Activated CD4-positive, alpha-beta memory T cell treated with anti-CD3 and anti-CD28 coated beads for 36 hours (primary cell): ENCODE data around the gene EVX1. TPM values are rescaled to one million over a fixed set of nuclear protein-coding genes. Genes with fewer than 3 reads are reported as not detected.

Experiments used
- CTCF ChIA-PET: fragments of 350-600 bp; sonication (Branson Sonifier 250); formaldehyde crosslinking; loops from one replicate; lab custom pipeline; 2021; ENCODE audit warnings: antibody characterized with exemption, inconsistent platforms; lab: Charles Lee
- POLR2A ChIA-PET: fragments of 350-600 bp; sonication (Branson Sonifier 250); formaldehyde crosslinking; loops from one replicate; lab custom pipeline; 2021; ENCODE audit warnings: antibody characterized with exemption; lab: Charles Lee
- DNase-seq: peaks from one replicate; pipeline ENCODE4 v3.0.0-alpha.2; 2020
- H3K27ac Mint-ChIP-seq: one replicate; pipeline ENCODE4 v1.8.0; 2021; ENCODE audit warnings: mixed read lengths
- H3K27me3 Mint-ChIP-seq: one replicate; pipeline ENCODE4 v1.8.0; 2021; ENCODE audit warnings: mixed read lengths
- H3K36me3 Mint-ChIP-seq: one replicate; pipeline ENCODE4 v1.8.0; 2021; ENCODE audit warnings: mixed read lengths
- H3K4me1 Mint-ChIP-seq: one replicate; pipeline ENCODE4 v1.8.0; 2021; ENCODE audit warnings: low read depth, mixed read lengths
- H3K4me3 Mint-ChIP-seq: one replicate; pipeline ENCODE4 v1.8.0; 2021; ENCODE audit warnings: mild to moderate bottlenecking, mixed read lengths
- H3K9me3 Mint-ChIP-seq: one replicate; pipeline ENCODE4 v1.8.0; 2021; ENCODE audit warnings: mixed read lengths
- intact Hi-C: fragments of 100-400 bp; cut with micrococcal nuclease; formaldehyde crosslinking; loops from one replicate; pipeline ENCODE4 v1.15.1; 2023
- total RNA-seq, 2 experiments: library from RNA; stranded (reverse); gene quantifications; one replicate each; pipeline ENCODE4 v1.2.3, GENCODE V29; 2021

EVX1 gene
- total RNA-seq, 2 experiments from 2014 or later, result not detected

DNA sequence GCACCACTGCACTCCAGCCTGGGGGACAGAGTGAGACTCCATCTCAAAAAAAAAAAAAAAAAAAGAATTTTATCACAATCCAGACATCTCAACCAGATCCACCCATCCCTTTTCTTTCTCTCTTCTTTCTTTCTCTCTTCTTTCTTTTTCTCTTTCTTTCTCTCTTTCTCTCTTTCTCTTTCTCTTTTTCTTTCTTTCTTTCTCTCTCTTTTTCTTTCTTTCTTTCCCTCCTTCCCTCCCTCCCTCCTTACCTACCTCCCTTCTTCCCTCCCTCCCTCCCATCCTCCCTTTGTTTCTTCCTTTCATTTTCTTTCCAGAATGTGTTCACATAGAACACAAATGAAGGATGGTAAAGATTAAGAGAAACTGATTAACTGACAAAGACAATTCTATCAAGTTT is 24.7 kb upstream of the EVX1 start:
- intact Hi-C loops, result no loop called here
- no peaks in the 10 kb centered on the region for H3K9me3 Mint-ChIP-seq
- H3K4me1 Mint-ChIP-seq, result peaks cover 4% of the 10 kb centered on the region
- no peaks in the 10 kb centered on the region for H3K36me3 Mint-ChIP-seq
- CTCF ChIA-PET, result interaction anchor here (0.7 to 1.2 kb wide), 3 partner anchors 8 to 68 kb away, joined by 3 to 5 read pairs (median 4); no protein-coding TSS in a partner anchor
- POLR2A ChIA-PET, result no interaction called here
- no peak overlapping the region for H3K4me3 Mint-ChIP-seq
- H3K27ac Mint-ChIP-seq, result no peak overlapping the region
- peaks cover 65% of the 10 kb centered on the region for H3K27me3 Mint-ChIP-seq
- DNase-seq, result no peak

GRCh38 chr7:27219821-27220220 is 22.8 kb upstream of the EVX1 start:
- ChIA-PET CTCF (no interaction called here), POLR2A (no interaction called here)
- intact Hi-C loops, result no loop called here
- DNase-seq, result no peak
- Mint-ChIP-seq H3K4me1 (peaks cover 3% of the 10 kb centered on the region), H3K9me3 (no peaks in the 10 kb centered on the region), H3K36me3 (no peaks in the 10 kb centered on the region), H3K27ac (no peak overlapping the region), H3K4me3 (no peak overlapping the region), H3K27me3 (peaks cover 59% of the 10 kb centered on the region)

GRCh38 chr7:27220440-27220955 is 22.1 kb upstream of the EVX1 start:
- Mint-ChIP-seq H3K4me3 (no peak overlapping the region), H3K27me3 (peaks cover 60% of the 10 kb centered on the region), H3K4me1 (peaks cover 5% of the 10 kb centered on the region), H3K9me3 (no peaks in the 10 kb centered on the region), H3K27ac (no peak overlapping the region), H3K36me3 (no peaks in the 10 kb centered on the region)
- ChIA-PET POLR2A (interaction anchor here (0.6 kb wide), 1 partner anchor 8 kb away, joined by 3 read pairs; no protein-coding TSS in a partner anchor), CTCF (no interaction called here)
- DNase-seq, result no peak
- intact Hi-C loops, result no loop called here

DNA sequence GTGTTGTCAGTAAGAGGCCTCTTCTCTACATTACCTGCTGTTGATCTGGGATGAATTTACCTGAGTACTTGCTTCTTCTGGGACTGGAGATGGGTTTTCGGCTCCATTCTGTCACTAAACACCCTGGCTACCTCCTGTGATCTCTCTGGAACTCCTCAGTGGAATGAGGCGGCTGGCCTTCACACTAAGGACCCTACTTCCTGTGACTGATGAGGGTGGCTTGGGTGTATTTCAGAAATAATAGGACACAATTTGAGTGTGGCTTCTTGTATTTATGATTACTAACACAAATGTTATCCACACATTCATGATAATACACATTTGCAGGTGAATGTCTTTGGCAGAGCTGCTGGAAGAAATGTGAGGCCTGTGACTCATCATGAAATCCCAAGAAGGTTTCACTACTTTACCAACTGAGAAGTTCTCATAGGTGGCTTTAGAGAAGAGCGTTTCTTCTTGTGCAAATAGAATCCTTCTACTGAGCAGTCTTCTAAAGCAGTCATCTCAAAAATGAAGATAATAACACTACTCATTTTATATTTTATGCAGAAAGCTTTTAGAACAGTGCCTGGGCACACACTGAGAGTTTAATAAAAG is 21.3 kb upstream of the EVX1 start:
- Mint-ChIP-seq H3K27ac (no peak overlapping the region), H3K9me3 (no peaks in the 10 kb centered on the region), H3K36me3 (no peaks in the 10 kb centered on the region), H3K27me3 (peaks cover 55% of the 10 kb centered on the region), H3K4me3 (no peak overlapping the region), H3K4me1 (peaks cover 5% of the 10 kb centered on the region)
- POLR2A ChIA-PET, result no interaction called here
- DNase-seq, result no peak
- CTCF ChIA-PET, result no interaction called here
- intact Hi-C loops, result no loop called here

- H3K4me1 Mint-ChIP-seq, result peaks cover 5% of the 10 kb centered on the region
- intact Hi-C loops, result loop anchor here (2.0 kb wide), 1 partner anchor 13 kb away; no protein-coding TSS in a partner anchor
- POLR2A ChIA-PET, result no interaction called here
Observed at GRCh38 chr7:27223941-27224575, 18.5 kb upstream of the EVX1 start.

DNA sequence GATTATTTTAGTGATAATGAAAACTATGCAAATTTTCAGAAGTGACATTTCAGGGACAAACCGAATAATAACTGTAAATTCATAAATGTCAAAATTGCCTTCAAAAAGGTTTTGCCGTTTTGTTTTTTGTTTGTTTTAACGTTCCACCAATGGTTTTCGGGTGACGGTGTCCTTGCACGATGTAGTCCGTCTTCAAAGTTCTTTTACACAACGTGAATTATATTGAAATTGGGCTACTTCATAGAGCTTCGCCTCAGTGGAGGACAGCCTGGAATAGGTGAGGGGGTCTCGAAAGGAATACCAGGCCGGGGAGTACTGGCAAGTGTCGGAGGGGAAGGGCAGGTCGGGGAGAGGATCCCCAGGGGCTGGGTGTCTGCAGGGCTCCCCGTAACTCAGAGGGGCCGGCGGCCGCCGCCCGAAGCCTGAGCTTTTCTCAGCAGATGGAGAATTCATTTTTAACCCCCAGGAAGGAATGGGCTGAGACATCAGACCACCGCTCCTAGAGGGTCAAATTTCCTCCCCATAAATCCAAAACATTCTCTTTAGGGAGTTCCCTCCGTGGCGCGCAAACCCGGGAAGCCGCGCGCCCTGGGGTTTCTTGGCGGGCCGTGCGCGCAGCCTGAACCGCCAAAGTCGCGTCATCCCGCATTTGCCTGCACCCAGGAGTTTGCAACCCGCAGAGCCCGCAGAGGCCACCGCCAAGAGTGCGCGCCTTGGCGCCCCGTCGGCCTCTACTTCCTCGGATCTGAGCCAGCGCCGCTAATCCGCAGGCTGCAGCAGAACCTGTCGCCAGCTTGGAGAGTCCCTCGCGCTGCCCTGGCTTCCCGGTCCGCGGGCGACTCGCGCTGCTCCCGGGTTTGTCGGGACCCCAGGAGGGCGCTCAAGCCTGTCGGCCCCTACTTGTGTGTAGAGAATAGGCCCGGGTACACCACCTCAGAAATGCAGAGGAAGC is 17.3 kb upstream of the EVX1 start:
- Mint-ChIP-seq H3K9me3 (no peaks in the 10 kb centered on the region), H3K4me3 (no peak overlapping the region), H3K27me3 (peaks cover 48% of the 10 kb centered on the region), H3K36me3 (no peaks in the 10 kb centered on the region), H3K27ac (no peak overlapping the region), H3K4me1 (peaks cover 5% of the 10 kb centered on the region)
- no peak for DNase-seq
- CTCF ChIA-PET, result interaction anchor here (0.6 kb wide), 1 partner anchor 397 kb away, joined by 3 read pairs; no protein-coding TSS in a partner anchor
- POLR2A ChIA-PET, result no interaction called here
- intact Hi-C loops, result no loop called here

More at GRCh38 chr7:27223941-27224575, 18.5 kb upstream of the EVX1 start:
- CTCF ChIA-PET, result no interaction called here
- no peak for DNase-seq
- Mint-ChIP-seq H3K27ac (no peak overlapping the region), H3K36me3 (no peaks in the 10 kb centered on the region), H3K4me3 (no peak overlapping the region), H3K27me3 (peaks cover 57% of the 10 kb centered on the region), H3K9me3 (no peaks in the 10 kb centered on the region)

- DNase-seq, result no peak
- ChIA-PET POLR2A (no interaction called here), CTCF (interaction anchor here (2.2 kb wide), 1 partner anchor 33 kb away, joined by 5 read pairs; no protein-coding TSS in a partner anchor)
- no peak overlapping the region for H3K27ac Mint-ChIP-seq
- no peaks in the 10 kb centered on the region for H3K9me3 Mint-ChIP-seq
- intact Hi-C loops, result no loop called here
- H3K36me3 Mint-ChIP-seq, result no peaks in the 10 kb centered on the region
- peaks cover 33% of the 10 kb centered on the region for H3K27me3 Mint-ChIP-seq
- H3K4me1 Mint-ChIP-seq, result peaks cover 2% of the 10 kb centered on the region
- H3K4me3 Mint-ChIP-seq, result no peak overlapping the region
Observed at GRCh38 chr7:27229448-27229847, 13.2 kb upstream of the EVX1 start.

DNA sequence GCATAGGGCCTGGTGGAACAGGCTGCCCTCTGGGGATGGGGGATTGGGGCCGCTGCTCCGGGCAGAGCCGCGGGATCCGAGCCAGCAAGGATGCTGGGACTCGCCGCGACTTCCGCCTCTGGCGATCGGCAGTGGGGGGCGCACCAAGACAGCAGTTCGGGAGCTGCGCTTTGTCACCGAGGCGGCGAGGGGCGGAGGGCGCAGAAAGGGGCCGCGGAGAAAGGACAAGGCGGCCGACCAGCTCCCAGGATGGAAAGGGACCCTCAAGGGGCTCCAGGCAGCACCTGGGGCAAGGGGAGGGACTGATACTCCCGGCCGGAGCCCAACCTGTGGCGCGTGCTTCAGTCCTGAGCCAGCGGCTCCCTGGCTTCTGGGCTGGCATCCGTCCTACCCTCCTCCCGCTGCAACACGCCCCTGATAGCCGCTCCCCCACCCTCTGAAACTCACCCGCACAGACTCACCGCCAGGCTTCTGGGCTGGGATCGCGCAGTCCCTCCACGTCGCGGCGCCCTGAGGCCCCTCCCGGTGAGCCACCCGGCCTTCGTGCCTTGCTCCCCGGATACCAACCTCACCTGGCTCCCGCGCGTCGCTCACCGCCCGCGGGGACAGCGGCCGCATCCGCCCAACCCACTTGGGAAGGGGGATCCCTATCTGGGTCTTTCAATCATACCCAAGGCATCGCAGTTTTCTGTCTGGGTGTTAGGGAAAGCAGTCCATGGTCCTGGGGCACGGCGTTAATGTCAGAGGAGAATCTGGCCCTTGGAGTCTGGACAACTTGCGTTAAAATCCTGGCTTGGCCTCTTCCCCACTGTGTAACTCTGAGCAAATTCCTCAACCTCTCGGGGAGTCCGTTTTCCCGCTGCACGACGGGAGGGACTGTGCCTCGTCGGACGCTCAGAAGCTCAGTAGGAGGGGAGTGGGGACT is 7.0 kb upstream of the EVX1 start:
- no peaks in the 10 kb centered on the region for H3K36me3 Mint-ChIP-seq
- H3K4me3 Mint-ChIP-seq, result no peak overlapping the region
- POLR2A ChIA-PET, result no interaction called here
- H3K27me3 Mint-ChIP-seq, result peaks cover 60% of the 10 kb centered on the region
- DNase-seq, result peak; percentile 32
- peaks cover 11% of the 10 kb centered on the region for H3K4me1 Mint-ChIP-seq
- no peaks in the 10 kb centered on the region for H3K9me3 Mint-ChIP-seq
- intact Hi-C loops, result loop anchor here (2.0 kb wide), 1 partner anchor 13 kb away; no protein-coding TSS in a partner anchor
- no peak overlapping the region for H3K27ac Mint-ChIP-seq
- CTCF ChIA-PET, result interaction anchor here (0.8 kb wide), 1 partner anchor 25 kb away, joined by 3 read pairs; no protein-coding TSS in a partner anchor

DNA sequence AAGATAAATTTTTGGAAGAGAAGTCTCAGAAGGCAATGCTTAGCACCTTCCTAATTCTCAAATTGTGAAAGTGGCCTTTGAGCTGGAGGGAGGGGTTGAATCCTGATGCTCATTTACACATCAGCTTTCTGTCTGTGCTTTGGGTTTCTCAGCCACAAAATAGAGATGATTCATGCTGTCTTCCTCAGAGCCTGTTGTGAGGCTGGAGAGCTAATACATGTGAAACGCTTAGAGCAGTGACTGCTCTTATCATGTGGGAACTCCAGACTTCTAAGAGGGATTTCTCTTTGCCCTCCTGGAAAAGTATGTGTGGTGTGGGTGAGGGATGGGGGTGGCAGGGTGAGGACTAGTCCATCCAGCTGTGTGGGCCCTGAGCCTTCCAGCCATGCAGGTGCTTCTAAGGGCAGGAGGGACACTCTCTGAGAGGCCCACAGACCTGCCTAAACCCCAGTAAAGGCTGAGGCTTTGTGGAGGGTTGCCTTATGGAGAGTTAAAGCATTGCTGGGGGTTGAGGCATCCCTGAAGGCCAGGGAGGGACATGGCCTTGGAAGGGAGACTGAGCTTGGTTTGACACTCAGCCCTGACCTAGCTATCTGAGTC is 4.8 kb upstream of the EVX1 start:
- H3K27me3 Mint-ChIP-seq, result peaks cover 75% of the 10 kb centered on the region
- no peak overlapping the region for H3K27ac Mint-ChIP-seq
- no peak for DNase-seq
- H3K4me1 Mint-ChIP-seq, result peaks cover 19% of the 10 kb centered on the region
- H3K4me3 Mint-ChIP-seq, result no peak overlapping the region
- POLR2A ChIA-PET, result no interaction called here
- CTCF ChIA-PET, result interaction anchor here (1.0 to 3.5 kb wide), 3 partner anchors 28 to 859 kb away, joined by 4 to 19 read pairs (median 5); no protein-coding TSS in a partner anchor
- intact Hi-C loops, result loop anchor here (2.0 kb wide), 1 partner anchor 15 kb away; no protein-coding TSS in a partner anchor
- H3K9me3 Mint-ChIP-seq, result no peaks in the 10 kb centered on the region
- no peaks in the 10 kb centered on the region for H3K36me3 Mint-ChIP-seq

DNA sequence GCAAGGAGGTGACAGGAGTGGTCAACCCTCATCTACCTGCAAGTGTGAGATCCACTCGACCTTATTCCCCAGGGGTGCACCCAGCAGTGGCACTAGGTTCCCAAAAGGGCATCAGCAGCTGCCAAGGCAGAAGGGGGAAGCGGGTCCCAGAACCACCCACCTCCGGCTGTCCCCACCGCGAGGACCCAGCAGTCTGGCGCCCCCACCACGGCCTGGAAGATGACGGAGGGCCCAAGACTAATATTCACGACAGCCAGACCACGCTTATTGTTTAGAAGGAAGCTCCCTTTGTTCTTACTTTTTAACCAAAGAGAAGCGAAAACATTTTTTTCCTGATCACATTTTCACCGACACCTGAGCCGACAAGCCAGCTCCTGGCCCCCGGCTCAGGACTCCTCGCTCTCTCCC is 3.6 kb upstream of the EVX1 start:
- CTCF ChIA-PET, result interaction anchor here (1.6 to 3.5 kb wide), 2 partner anchors 29 to 43 kb away, joined by 5 to 19 read pairs; no protein-coding TSS in a partner anchor
- Mint-ChIP-seq H3K27me3 (peaks cover 76% of the 10 kb centered on the region), H3K4me3 (no peak overlapping the region), H3K4me1 (peaks cover 24% of the 10 kb centered on the region), H3K36me3 (peaks cover 2% of the 10 kb centered on the region), H3K27ac (no peak overlapping the region), H3K9me3 (no peaks in the 10 kb centered on the region)
- no peak for DNase-seq
- intact Hi-C loops, result no loop called here
- POLR2A ChIA-PET, result interaction anchor here (0.6 kb wide), 1 partner anchor 20 kb away, joined by 4 read pairs; no protein-coding TSS in a partner anchor
